ENCODE results near the gene PIGL. TPM values are rescaled to one million over a fixed set of nuclear protein-coding genes. Genes with fewer than 3 reads are reported as not detected.
A peak's percentile ranks its signal among the peaks of the same experiment; 100 is the strongest.
"Not testable (repeated sequence)": the region's sequence is repeated elsewhere in the genome, so short reads cannot be mapped to it uniquely, and the experiment has no call there.

PIGL gene
- total RNA-seq, 1 donor from 2014 or later, result 28.6 TPM

GRCh38 chr17:16304830-16305229 is 87.8 kb downstream of the PIGL start:
- no peaks in the 10 kb centered on the region for H3K9me3 Mint-ChIP-seq (ENCODE audit: unreplicated experiment)

GRCh38 chr17:16306211-16306610 is 89.2 kb downstream of the PIGL start:
- no peak overlapping the region for H3K4me3 Mint-ChIP-seq (ENCODE audit: unreplicated experiment)

More at GRCh38 chr17:16304830-16305229, 87.8 kb downstream of the PIGL start:
- Mint-ChIP-seq H3K4me3 (ENCODE audit: unreplicated experiment) (no peak overlapping the region), H3K4me1 (ENCODE audit: unreplicated experiment) (no peaks in the 10 kb centered on the region), H3K36me3 (ENCODE audit: unreplicated experiment) (peaks cover 14% of the 10 kb centered on the region), H3K27me3 (ENCODE audit: unreplicated experiment) (no peaks in the 10 kb centered on the region), H3K27ac (ENCODE audit: unreplicated experiment) (no peak overlapping the region)
- no peak for DNase-seq (ENCODE audit: extremely low spot score, unreplicated experiment)
- peak; percentile 62 for TF ChIP-seq CTCF (IDR thresholded peaks at IDR 0.05)

GRCh38 chr17:16312061-16312460 is 95.1 kb downstream of the PIGL start:
- peaks cover 12% of the 10 kb centered on the region for H3K36me3 Mint-ChIP-seq (ENCODE audit: unreplicated experiment)
- H3K27ac Mint-ChIP-seq (ENCODE audit: unreplicated experiment); H3K27me3 Mint-ChIP-seq (ENCODE audit: unreplicated experiment); H3K9me3 Mint-ChIP-seq (ENCODE audit: unreplicated experiment); H3K4me1 Mint-ChIP-seq (ENCODE audit: unreplicated experiment); H3K4me3 Mint-ChIP-seq (ENCODE audit: unreplicated experiment); DNase-seq (ENCODE audit: extremely low spot score, unreplicated experiment): not testable (repeated sequence)

More at GRCh38 chr17:16306211-16306610, 89.2 kb downstream of the PIGL start:
- Mint-ChIP-seq H3K27ac (ENCODE audit: unreplicated experiment) (no peak overlapping the region), H3K36me3 (ENCODE audit: unreplicated experiment) (peaks cover 14% of the 10 kb centered on the region), H3K27me3 (ENCODE audit: unreplicated experiment) (no peaks in the 10 kb centered on the region), H3K4me1 (ENCODE audit: unreplicated experiment) (no peaks in the 10 kb centered on the region), H3K9me3 (ENCODE audit: unreplicated experiment) (no peaks in the 10 kb centered on the region)
- TF ChIP-seq CTCF (IDR thresholded peaks at IDR 0.05), result no peak
- no peak for DNase-seq (ENCODE audit: extremely low spot score, unreplicated experiment)

- DNase-seq (ENCODE audit: extremely low spot score, unreplicated experiment), result no peak
- H3K27me3 Mint-ChIP-seq (ENCODE audit: unreplicated experiment), result no peaks in the 10 kb centered on the region
- no peaks in the 10 kb centered on the region for H3K9me3 Mint-ChIP-seq (ENCODE audit: unreplicated experiment)
- H3K36me3 Mint-ChIP-seq (ENCODE audit: unreplicated experiment), result peaks cover 12% of the 10 kb centered on the region
- no peaks in the 10 kb centered on the region for H3K4me1 Mint-ChIP-seq (ENCODE audit: unreplicated experiment)
- TF ChIP-seq CTCF (IDR thresholded peaks at IDR 0.05), result no peak
- H3K4me3 Mint-ChIP-seq (ENCODE audit: unreplicated experiment), result no peak overlapping the region
- no peak overlapping the region for H3K27ac Mint-ChIP-seq (ENCODE audit: unreplicated experiment)
Observed at GRCh38 chr17:16313139-16314090, 96.4 kb downstream of the PIGL start.

- no peak for DNase-seq (ENCODE audit: extremely low spot score, unreplicated experiment)
- Mint-ChIP-seq H3K4me3 (ENCODE audit: unreplicated experiment) (no peak overlapping the region), H3K4me1 (ENCODE audit: unreplicated experiment) (no peaks in the 10 kb centered on the region), H3K27me3 (ENCODE audit: unreplicated experiment) (no peaks in the 10 kb centered on the region), H3K27ac (ENCODE audit: unreplicated experiment) (no peak overlapping the region), H3K36me3 (ENCODE audit: unreplicated experiment) (peaks cover 12% of the 10 kb centered on the region), H3K9me3 (ENCODE audit: unreplicated experiment) (no peaks in the 10 kb centered on the region)
- TF ChIP-seq CTCF (IDR thresholded peaks at IDR 0.05), result no peak
Observed at GRCh38 chr17:16314189-16314588, 97.2 kb downstream of the PIGL start.

All from osteocyte (in vitro differentiated cells).